Lower leg skin (tissue), 3 donors: Measurements from ENCODE around the gene DEFB113.

Experiments used
- POLR2A ChIP-seq, 2 donors: fragments of 450-650 bp; IDR thresholded peaks; one replicate each; pipeline ENCODE4 v1.6.1; 2016 to 2017; ENCODE audit warnings: antibody characterized with exemption in 2 of 2, mild to moderate bottlenecking in 1 of 2, moderate library complexity in 1 of 2
- TF ChIP-seq, protein P1 (sequence below), 3 donors: fragments of 450-650 bp; IDR thresholded peaks; one replicate each; pipeline ENCODE4 v1.5.1; 2016; ENCODE audit warnings: antibody characterized with exemption in 3 of 3, mild to moderate bottlenecking in 3 of 3, moderate library complexity in 2 of 3

DNA sequence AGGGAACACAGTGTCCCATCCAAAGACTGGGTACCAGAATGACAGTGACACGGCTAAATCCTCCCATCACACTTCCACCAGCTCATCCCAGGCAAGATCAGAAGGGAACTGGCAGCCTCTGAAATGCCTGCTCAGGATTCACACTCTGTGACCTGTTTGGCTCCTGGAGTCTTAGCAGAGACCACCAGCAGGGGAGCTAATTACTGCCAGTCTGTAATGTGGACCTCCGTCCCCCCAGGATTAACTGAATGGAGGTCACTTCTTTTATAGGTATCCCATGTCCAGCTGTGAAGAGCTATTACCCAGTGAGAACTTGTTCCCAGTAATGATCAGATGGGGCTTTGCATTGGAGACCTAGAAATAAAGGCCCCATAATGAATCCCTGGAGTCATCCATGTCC is 50.6 kb downstream of the DEFB113 start:
- no peak for TF ChIP-seq POLR2A (IDR thresholded peaks at IDR 0.05)
- TF ChIP-seq, protein P1, sequence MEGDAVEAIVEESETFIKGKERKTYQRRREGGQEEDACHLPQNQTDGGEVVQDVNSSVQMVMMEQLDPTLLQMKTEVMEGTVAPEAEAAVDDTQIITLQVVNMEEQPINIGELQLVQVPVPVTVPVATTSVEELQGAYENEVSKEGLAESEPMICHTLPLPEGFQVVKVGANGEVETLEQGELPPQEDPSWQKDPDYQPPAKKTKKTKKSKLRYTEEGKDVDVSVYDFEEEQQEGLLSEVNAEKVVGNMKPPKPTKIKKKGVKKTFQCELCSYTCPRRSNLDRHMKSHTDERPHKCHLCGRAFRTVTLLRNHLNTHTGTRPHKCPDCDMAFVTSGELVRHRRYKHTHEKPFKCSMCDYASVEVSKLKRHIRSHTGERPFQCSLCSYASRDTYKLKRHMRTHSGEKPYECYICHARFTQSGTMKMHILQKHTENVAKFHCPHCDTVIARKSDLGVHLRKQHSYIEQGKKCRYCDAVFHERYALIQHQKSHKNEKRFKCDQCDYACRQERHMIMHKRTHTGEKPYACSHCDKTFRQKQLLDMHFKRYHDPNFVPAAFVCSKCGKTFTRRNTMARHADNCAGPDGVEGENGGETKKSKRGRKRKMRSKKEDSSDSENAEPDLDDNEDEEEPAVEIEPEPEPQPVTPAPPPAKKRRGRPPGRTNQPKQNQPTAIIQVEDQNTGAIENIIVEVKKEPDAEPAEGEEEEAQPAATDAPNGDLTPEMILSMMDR (IDR thresholded peaks at IDR 0.05), result no peak
